Measurements from ENCODE around the gene PTPN9.
"Not testable (repeated sequence)": the region's sequence is repeated elsewhere in the genome, so short reads cannot be mapped to it uniquely, and the experiment has no call there.

The PTPN9 gene

GRCh38 chr15:75578948-75579920 is at the start of gene PTPN9:
Gene PTPN9, minus strand, starts transcription at chr15:75579315. Its CDS starts 539 bp downstream, at chr15:75578776.
- peak; percentile 27 to 52 for DNase-seq (ENCODE audit: low read depth in 2 of 2, low spot score in 1 of 2)

- DNase-seq (ENCODE audit: low read depth in 2 of 2, low spot score in 1 of 2) = peak; percentile 81 to 88
These were observed 46.6 kb upstream of the PTPN9 start, which contains the start of gene SNUPN for GRCh38 chr15:75625542-75626347. Gene SNUPN, minus strand, starts transcription at chr15:75625725. Its CDS starts 4,674 bp downstream, at chr15:75621051.

GRCh38 chr15:75622505-75622904 is 43.4 kb upstream of the PTPN9 start:
- DNase-seq (ENCODE audit: low read depth in 2 of 2, low spot score in 1 of 2) = no peak

DNA sequence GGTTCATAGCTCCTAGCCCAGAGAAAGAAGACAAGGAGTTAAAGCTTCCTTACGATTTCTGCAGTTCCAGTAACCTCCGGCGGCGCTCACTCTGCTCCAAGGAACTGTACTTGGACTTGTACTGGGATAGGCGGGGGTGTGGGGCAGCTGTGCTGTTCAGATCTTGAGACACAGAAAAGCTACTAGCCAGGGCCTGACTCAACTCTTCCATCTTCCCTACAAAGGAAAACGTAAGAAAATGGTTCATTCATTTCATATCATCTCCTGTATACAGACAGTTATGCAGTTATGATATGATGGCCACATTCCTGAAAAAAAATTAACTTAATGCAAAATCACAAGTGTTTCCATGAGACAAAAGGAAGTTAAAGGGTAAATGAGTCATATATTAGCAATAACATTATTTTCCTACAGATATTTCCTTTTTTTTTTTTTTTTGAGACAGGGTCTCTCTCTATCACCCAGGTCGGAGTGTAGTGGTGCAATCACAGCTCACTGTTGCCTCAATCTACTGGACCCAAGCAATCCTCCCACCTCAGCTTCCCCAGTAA is 41.8 kb upstream of the PTPN9 start:
- no peak for DNase-seq (ENCODE audit: low read depth in 2 of 2, low spot score in 1 of 2)

DNA sequence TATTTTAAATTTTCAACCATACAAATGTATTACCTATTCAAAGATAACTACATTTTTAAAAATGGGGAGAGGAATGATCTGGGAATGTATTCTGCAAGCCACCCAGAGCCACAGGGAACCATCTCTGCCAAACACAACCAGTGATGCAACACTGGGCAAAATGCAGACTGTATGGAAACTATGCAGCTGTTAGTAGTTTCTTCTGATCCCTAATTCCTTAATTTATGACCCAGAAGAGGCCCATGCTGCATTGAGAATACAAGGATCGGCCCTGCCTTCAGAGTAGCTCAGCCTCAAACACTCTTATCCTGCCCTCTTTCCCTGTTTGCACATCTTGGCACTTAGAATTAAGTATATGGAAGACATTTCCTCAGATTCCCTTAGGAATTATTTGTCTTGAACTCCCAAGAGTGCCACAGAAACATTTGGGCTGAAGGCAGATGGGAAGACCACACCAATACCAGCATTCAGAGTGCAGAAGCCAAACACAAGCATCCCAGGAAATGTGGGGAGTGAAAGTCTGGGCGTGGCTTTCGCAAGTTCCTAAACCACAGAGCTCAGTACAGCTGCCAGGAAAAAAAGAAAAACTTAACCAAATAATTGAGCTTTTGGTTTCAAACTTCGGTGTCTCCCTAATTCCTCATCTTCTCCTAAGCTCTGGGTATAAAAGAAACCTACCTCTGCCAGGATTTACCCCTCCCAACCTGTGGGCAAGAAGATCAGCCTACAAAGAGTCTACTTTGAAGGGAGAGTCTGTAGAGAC is 41.1 kb upstream of the PTPN9 start:
- no peak for DNase-seq (ENCODE audit: low read depth in 2 of 2, low spot score in 1 of 2)

- DNase-seq (ENCODE audit: low read depth in 2 of 2, low spot score in 1 of 2) = no peak
These were observed 37.7 kb upstream of the PTPN9 start for GRCh38 chr15:75616766-75617165.

DNA sequence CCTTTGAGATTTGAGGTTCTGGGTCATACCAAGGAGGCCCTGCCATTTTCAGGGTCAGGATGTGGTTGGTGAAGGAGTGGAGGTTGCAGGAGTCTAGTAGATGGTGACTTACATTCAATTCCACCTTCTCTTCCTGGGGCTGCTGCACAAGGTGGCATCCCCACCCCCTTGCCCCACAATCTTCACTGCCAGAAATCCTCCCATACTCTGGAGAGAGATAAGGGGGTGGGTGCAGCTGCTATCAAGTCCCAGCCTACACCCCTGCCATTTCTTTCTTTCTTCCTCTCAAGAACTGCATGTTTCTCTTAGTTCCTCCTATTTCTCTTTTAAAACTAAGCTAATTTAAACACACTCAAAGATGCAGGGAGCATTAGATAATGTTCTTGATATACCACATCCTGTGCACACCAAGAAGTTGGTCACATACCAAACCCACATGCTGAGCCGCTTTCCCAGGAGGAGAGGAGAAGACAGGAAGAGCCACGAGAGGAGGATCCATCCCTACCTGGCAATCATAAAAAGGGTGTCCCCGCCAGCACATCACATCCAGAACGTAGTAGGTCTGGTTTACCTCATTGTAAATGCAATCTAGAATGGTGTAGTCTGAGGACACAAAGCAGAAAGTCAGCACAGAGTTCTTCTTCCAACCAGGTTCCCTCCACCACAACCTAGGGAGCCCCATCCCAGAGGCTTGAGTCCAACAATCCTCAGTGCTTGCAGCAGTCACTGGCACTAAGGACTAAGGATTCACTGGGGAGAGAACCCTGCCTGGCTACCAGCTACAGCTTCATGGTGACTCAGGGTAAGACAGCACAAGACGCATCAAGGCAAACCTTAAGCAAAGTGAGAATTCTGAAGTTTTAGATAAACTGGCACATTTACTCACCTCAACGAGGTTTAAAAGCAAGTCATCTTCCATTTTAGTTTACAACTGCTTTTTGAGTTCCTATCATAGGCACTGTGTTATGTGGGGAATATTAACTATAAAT is 27.9 kb upstream of the PTPN9 start:
- no peak for DNase-seq (ENCODE audit: low read depth in 2 of 2, low spot score in 1 of 2)

GRCh38 chr15:75606026-75606425 is 26.9 kb upstream of the PTPN9 start:
- DNase-seq (ENCODE audit: low read depth in 2 of 2, low spot score in 1 of 2) = no peak

DNA sequence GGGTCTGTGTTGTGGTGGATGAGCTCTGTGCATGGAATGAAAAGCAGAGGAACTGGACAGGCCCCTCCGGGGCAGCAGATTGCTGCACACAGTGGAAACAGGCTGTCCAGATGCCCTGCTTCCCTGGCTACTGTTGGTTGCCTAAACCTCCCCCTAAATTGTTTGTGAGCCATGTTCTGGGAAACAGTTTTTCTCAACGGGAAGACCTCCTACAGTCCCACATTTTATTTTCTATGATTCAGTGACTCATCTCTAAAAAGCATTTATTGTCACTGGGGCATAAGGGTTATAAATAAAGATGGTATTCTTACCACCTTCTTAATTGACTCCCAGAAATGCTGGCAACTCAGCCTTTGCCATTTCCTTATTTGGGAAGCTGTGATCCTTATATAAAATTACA is 20.3 kb upstream of the PTPN9 start:
- no peak for DNase-seq (ENCODE audit: low read depth in 2 of 2, low spot score in 1 of 2)

GRCh38 chr15:75598361-75598760 is 19.2 kb upstream of the PTPN9 start:
- DNase-seq (ENCODE audit: low read depth in 2 of 2, low spot score in 1 of 2) = no peak

GRCh38 chr15:75597667-75598341 is 18.7 kb upstream of the PTPN9 start:
- DNase-seq (ENCODE audit: low read depth in 2 of 2, low spot score in 1 of 2) = no peak

DNA sequence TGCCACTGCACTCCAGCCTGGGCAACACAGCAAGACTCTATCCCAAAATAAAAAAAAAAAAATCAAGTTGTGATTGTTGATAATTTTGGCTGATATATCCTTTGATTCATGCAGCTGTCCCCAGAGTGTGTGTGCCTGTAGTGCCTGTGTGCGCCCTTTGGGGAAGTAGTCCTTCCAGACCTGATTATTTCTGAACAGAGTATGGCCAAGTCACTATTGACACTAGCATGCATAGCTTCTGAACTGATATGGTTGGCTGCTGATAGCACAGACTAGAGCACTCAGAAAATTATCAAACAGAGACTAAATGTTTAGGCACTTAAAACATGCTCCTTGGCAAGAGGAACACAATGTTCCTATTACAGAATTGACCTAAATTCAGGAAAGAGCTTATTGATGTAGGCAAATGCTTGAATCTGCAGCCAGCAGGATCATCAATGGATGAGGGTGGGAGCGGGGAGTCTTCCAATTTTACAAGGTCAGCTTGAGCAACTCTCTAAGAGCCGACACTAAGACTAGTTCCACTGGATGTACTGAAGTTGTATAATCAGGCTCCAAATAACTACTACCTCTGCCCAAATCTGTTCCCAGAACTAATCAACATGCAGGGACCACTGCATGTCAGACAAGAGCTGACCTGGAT is 17.7 kb upstream of the PTPN9 start:
- DNase-seq (ENCODE audit: low read depth in 2 of 2, low spot score in 1 of 2) = no peak

DNA sequence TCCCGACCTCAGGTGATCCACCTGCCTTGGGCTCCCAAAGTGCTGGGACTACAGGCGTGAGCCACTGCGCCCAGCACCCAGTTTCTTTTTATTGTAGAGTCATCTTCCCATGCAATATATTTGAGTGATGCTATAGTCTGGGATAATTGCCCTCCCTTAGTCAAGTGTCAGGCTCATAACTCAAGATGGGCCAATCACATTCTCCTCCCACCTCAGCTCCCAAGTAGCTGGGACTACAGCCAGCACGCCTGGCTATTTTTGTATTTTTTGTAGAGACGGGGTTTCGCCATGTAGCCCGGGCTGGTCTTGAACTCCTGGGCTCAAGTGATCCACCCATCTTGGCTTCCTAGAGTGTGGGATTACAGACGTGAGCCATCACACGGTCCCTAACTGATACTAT is 15.2 kb upstream of the PTPN9 start:
- no peak for DNase-seq (ENCODE audit: low read depth in 2 of 2, low spot score in 1 of 2)

DNA sequence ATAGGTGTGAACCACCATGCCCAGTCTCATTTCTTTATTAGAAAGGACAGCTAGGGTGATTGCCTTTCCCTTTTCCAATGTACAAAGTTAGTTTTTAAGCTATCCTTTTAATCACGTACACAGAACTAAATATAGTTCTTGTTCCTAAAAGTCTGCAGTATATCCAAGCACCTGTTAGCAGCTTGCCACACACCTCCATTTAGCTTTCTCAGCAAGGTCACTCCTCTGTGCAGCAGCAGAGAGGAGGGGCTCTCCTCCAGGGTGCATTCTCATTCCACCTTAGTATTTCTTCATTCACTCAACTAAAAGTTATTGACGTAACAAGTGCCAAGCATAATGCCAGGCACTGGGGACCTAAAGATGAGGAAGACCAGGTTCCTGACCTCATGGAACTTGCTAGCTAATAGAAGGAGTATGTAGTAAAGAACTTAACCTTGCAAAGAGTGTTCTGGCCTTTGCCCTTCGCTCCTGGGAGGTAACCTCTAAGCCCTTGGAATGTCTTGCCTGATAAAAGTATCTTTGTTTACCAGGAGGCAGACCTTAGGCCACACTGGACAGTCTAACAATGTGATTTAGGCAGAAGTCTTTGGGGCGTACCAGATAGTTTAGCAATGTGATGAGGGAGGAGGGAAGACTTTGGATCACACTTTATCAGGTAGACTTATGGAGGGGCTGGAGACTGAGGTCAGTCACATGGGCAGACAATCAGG is 12.7 kb upstream of the PTPN9 start:
- no peak for DNase-seq (ENCODE audit: low read depth in 2 of 2, low spot score in 1 of 2)

GRCh38 chr15:75590239-75590638 is 11.1 kb upstream of the PTPN9 start:
- DNase-seq (ENCODE audit: low read depth in 2 of 2, low spot score in 1 of 2) = no peak

- DNase-seq (ENCODE audit: low read depth in 2 of 2, low spot score in 1 of 2) = no peak
These were observed 10.0 kb upstream of the PTPN9 start for GRCh38 chr15:75589071-75589470.

DNA sequence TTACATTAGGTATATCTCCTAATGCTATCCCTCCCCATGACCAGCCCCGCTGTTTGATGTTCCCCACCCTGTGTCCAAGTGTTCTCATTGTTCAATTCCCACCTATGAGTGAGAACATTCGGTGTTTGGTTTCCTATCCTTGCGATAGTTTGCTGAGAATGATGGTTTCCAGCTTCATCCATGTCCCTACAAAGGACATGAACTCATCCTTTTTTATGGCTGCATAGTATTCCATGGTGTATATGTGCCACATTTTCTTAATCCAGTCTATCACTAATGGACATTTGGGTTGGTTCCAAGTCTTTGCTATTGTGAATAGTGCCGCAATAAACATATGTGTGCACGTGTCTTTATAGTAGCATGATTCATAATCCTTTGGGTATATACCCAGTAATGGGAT is 7.3 kb upstream of the PTPN9 start:
- not testable (repeated sequence) for DNase-seq (ENCODE audit: low read depth in 2 of 2, low spot score in 1 of 2)

- no peak for DNase-seq (ENCODE audit: low read depth in 2 of 2, low spot score in 1 of 2)
These were observed 5.0 kb upstream of the PTPN9 start for GRCh38 chr15:75584121-75584520.
